ENCODE measurements around the gene KPNA1. TPM values are rescaled to one million over a fixed set of nuclear protein-coding genes. Genes with fewer than 3 reads are reported as not detected.
A peak's percentile ranks its signal among the peaks of the same experiment; 100 is the strongest.
"Not testable (repeated sequence)": the region's sequence is repeated elsewhere in the genome, so short reads cannot be mapped to it uniquely, and the experiment has no call there.

Gene KPNA1
- total RNA-seq, 2 experiments from 2014 or later, result 43.4 to 46.0 TPM

DNA sequence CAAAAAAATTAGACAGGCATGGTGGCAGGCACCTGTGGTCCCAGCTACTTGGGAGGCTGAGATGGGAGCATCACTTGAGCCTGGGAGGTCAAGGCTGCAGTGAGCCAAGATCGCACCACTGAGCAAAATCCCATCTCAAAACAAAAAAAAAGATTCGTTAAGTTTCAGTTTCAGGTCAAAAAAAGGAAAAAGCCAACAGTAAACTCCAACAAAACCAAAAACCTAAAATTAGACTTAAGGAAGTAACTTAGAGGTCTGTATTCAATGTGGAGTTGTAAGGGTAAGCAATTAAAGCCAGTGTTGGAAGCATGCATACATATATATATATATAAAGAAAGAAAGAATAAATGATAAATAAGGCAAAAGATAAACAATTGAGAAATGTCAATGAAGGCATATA is 11.8 kb downstream of the KPNA1 start:
- Mint-ChIP-seq H3K4me1 (ENCODE audit: low read depth) (peaks cover 49% of the 10 kb centered on the region), H3K4me3 (no peak overlapping the region), H3K27me3 (no peaks in the 10 kb centered on the region), H3K27ac (no peak overlapping the region), H3K36me3 (peaks cover 11% of the 10 kb centered on the region), H3K9me3 (no peaks in the 10 kb centered on the region)
- ChIA-PET CTCF (no interaction called here), POLR2A (no interaction called here)
- intact Hi-C loops (cut with micrococcal nuclease), result no loop called here
- DNase-seq, result no peak

DNA sequence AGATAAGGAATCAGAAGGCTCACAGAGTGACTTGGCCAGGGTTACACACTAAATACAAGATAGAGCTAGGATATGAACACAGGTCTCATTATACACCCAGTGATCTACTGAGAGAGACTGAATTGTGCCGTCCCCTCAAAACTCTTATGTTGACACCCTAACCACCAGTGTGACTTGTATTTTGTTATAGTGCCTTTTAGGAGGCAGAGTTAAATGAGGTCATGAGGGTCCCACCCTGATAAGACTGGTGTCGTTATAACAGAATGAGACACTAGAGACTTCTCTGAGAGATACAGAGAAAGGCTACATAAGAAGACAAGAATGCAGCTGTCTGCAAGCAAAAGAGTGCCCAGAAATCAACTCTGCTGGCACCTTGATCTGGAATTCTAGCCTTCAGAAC is 12.6 kb downstream of the KPNA1 start:
- DNase-seq, result no peak
- Mint-ChIP-seq H3K36me3 (peaks cover 11% of the 10 kb centered on the region), H3K4me3 (no peak overlapping the region), H3K9me3 (no peaks in the 10 kb centered on the region), H3K4me1 (ENCODE audit: low read depth) (peaks cover 52% of the 10 kb centered on the region), H3K27ac (no peak overlapping the region), H3K27me3 (no peaks in the 10 kb centered on the region)
- intact Hi-C loops (cut with micrococcal nuclease), result no loop called here
- ChIA-PET POLR2A (no interaction called here), CTCF (no interaction called here)

DNA sequence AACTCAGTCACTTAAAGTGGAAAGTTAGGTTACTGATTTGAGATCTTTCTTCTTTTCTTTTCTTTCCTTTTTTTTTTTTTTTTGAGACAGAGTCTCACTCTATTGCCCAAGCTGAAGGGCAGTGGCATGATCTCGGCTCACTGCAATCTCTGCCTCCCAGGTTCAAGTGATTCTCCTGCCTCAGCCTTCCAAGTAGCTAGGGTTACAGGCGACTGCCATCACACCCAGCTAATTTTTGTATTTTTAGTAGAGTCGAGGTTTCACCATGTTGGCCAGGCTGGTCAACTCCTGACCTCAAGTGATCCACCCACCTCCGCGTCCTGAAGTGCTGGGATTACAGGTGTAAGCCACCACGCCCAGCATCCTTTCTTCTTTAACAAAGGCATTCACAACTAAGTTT is 13.8 kb downstream of the KPNA1 start:
- not testable (repeated sequence) for DNase-seq
- CTCF ChIA-PET, result interaction anchor here (1.0 kb wide), 1 partner anchor 40 kb away, joined by 3 read pairs; no protein-coding TSS in a partner anchor
- H3K4me1 Mint-ChIP-seq (ENCODE audit: low read depth), result peaks cover 48% of the 10 kb centered on the region

DNA sequence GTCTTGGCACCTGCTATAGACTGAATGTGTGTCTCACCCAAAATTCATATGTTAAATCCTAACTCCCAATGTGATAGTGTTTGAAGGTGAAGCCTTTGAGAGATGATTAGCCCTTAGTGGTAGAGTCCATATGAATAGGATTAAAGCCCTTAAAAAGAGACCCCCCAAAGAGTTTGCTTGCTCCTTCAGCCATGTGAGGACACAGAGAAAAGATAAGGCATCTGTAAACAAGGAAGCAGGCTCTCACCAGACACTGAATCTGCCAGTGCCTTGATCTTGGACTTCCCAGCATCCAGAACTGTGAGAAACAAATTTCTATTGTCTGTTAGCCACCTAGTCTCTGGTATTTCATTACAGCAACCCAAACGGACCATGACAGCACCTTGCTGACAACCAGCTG is 16.6 kb downstream of the KPNA1 start:
- POLR2A ChIA-PET, result interaction anchor here (0.6 kb wide), 1 partner anchor 8 kb away, joined by 3 read pairs; no protein-coding TSS in a partner anchor
- Mint-ChIP-seq H3K27me3 (no peaks in the 10 kb centered on the region), H3K27ac (no peak overlapping the region), H3K36me3 (peaks cover 17% of the 10 kb centered on the region), H3K4me3 (no peak overlapping the region), H3K9me3 (no peaks in the 10 kb centered on the region), H3K4me1 (ENCODE audit: low read depth) (peaks cover 37% of the 10 kb centered on the region)
- intact Hi-C loops (cut with micrococcal nuclease), result no loop called here
- CTCF ChIA-PET, result no interaction called here
- no peak for DNase-seq

More for the DNA sequence above, 13.8 kb downstream of the KPNA1 start:
- H3K4me3 Mint-ChIP-seq; H3K27me3 Mint-ChIP-seq; intact Hi-C loops (cut with micrococcal nuclease); H3K27ac Mint-ChIP-seq; H3K9me3 Mint-ChIP-seq; POLR2A ChIA-PET: not testable (repeated sequence)
- H3K36me3 Mint-ChIP-seq, result peaks cover 11% of the 10 kb centered on the region

DNA sequence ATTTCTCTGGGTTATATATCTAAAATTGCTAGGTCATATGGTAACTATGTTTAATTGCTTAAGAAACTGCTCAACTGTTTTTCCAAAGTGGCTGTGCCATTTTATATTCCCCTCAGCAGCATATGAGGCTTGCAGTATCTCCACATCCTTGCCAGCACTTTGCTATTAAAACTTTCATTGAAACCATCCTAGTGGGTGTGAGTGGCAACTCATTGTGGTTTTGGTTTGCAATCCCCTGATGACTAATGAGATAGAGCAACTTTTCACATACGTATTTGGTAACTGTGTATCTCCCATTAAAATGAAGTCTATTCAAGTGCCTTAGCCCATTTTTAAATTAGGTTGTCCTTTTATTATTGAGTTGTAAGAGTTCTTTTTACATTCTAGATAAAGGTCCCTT is 17.3 kb downstream of the KPNA1 start:
- intact Hi-C loops (cut with micrococcal nuclease), result loop anchor here (1.0 to 2.0 kb wide), 4 partner anchors 14 to 69 kb away; partner anchors contain the start of gene KPNA1
- Mint-ChIP-seq H3K4me1 (ENCODE audit: low read depth) (peaks cover 35% of the 10 kb centered on the region), H3K4me3 (no peak overlapping the region), H3K9me3 (no peaks in the 10 kb centered on the region), H3K27me3 (no peaks in the 10 kb centered on the region), H3K27ac (no peak overlapping the region), H3K36me3 (peaks cover 21% of the 10 kb centered on the region)
- ChIA-PET POLR2A (interaction anchor here (1.1 kb wide), 2 partner anchors 18 to 36 kb away, joined by 3 to 4 read pairs; partner anchors contain the start of gene KPNA1), CTCF (no interaction called here)
- peak; percentile 55 for DNase-seq

DNA sequence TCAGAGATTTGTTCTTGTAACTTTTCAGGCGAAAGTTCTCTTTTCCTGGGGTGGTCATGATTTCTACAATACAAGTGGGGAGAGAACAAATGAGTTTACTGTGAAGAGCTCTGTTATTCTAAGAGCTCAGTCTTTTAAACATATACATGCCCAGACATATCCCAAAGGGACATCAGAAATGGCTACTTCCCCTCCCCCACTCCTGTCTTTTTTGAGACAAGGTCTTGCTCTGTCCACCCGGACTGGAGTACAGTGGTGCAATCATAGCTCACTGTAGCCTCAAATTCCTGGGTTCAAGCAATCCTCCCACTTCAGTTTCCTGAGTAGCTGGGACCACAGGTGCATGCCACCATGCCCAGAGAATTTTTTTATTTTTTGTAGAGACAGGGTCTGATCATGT is 18.2 kb downstream of the KPNA1 start:
- no peaks in the 10 kb centered on the region for H3K27me3 Mint-ChIP-seq
- no peak overlapping the region for H3K4me3 Mint-ChIP-seq
- peaks cover 23% of the 10 kb centered on the region for H3K36me3 Mint-ChIP-seq
- H3K27ac Mint-ChIP-seq, result no peak overlapping the region
- no peaks in the 10 kb centered on the region for H3K9me3 Mint-ChIP-seq
- POLR2A ChIA-PET, result interaction anchor here (0.6 to 1.1 kb wide), 3 partner anchors 18 to 37 kb away, joined by 3 to 4 read pairs (median 3); partner anchors contain the start of gene KPNA1
- no peak for DNase-seq
- CTCF ChIA-PET, result interaction anchor here (0.8 kb wide), 1 partner anchor 12 kb away, joined by 3 read pairs; no protein-coding TSS in a partner anchor
- intact Hi-C loops (cut with micrococcal nuclease), result loop anchor here (2.0 kb wide), 1 partner anchor 68 kb away; no protein-coding TSS in a partner anchor
- peaks cover 27% of the 10 kb centered on the region for H3K4me1 Mint-ChIP-seq (ENCODE audit: low read depth)

DNA sequence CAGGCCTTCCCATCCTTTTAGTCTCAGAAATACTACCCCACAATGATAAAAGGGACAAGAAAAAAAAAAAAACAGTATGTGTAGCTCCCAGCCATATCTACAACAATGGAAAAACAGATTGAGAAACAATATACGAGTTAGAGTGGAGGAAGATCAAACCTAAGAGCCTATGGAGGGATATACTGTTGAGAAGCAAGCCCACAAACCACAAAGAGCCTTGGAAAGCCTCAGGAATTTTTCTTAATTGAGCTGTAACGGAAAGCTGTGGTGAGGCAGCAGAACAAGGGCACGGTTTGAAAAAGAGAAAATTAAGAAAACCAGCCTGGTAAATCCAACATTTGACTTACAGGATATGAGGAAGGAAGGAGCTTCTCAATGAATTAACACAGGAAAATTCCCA is 21.4 kb downstream of the KPNA1 start:
- intact Hi-C loops (cut with micrococcal nuclease), result loop anchor here (5.0 kb wide), 1 partner anchor 614 kb away; no protein-coding TSS in a partner anchor
- H3K36me3 Mint-ChIP-seq, result peaks cover 35% of the 10 kb centered on the region
- H3K27me3 Mint-ChIP-seq, result no peaks in the 10 kb centered on the region
- ChIA-PET POLR2A (interaction anchor here (0.6 kb wide), 1 partner anchor 85 kb away, joined by 3 read pairs; no protein-coding TSS in a partner anchor), CTCF (interaction anchor here (0.6 to 1.4 kb wide), 3 partner anchors 78 to 100 kb away, joined by 3 read pairs; no protein-coding TSS in a partner anchor)
- DNase-seq, result no peak
- no peaks in the 10 kb centered on the region for H3K9me3 Mint-ChIP-seq
- H3K27ac Mint-ChIP-seq, result no peak overlapping the region
- H3K4me1 Mint-ChIP-seq (ENCODE audit: low read depth), result peaks cover 30% of the 10 kb centered on the region
- no peak overlapping the region for H3K4me3 Mint-ChIP-seq

DNA sequence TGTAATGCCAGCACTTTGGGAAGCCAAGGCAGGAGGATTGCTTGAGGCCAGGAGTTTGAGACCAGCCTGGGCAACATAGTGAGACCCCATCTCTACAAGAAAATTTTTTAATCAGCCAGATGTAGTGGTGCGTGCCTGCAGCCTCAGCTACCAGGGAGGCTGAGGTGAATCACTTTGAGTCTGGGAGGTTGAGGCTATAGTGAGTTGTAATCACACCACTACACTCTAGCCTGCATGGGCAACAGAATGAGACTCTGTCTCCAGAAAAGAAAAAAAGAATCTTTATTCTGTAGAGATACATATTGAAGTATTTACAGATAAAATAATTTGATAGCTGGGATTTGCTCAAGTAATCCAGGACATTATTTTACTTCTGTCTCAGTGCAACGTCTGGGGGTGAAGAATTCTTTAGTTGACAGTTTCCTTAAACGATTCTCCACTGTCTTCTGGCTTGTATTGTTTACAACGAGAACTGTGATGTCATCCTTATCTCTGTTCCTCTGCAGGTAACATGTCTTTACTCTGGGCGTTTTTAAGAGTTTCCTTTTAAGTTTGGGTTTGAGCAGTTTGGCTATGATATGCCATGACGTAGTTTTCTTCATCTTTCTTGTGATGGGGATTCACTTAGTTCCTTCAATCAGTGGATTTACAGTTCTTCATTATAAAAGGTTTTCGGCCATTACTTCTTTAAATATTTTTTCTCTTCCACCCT is 26.3 kb downstream of the KPNA1 start:
- intact Hi-C loops (cut with micrococcal nuclease), result no loop called here
- POLR2A ChIA-PET, result interaction anchor here (1.0 kb wide), 1 partner anchor 26 kb away, joined by 6 read pairs; the partner anchor contains the start of gene KPNA1
- Mint-ChIP-seq H3K36me3 (peaks cover 27% of the 10 kb centered on the region), H3K27me3 (no peaks in the 10 kb centered on the region), H3K4me3 (no peak overlapping the region), H3K4me1 (ENCODE audit: low read depth) (peaks cover 37% of the 10 kb centered on the region), H3K9me3 (no peaks in the 10 kb centered on the region), H3K27ac (no peak overlapping the region)
- CTCF ChIA-PET, result no interaction called here
- no peak for DNase-seq

DNA sequence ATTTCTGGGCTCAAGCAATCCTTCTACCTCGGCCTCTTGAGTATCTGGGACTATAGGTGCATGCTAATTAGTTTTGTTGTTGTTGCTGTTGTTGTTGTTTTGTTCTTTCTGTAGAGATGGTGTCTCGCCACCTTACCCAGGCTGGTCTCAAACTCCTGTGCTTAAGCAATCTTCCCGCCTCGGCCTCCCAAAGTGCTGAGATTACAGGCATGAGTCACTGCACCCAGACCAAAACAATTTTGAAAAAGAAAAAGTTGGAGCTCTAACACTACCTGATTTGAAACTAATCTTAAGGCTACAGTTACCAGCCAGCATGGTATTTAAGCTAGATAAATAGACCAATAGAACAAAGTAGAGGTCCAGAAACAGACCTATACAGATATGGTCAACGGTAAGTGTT is 29.8 kb downstream of the KPNA1 start:
- H3K27ac Mint-ChIP-seq, result no peak overlapping the region
- peaks cover 53% of the 10 kb centered on the region for H3K4me1 Mint-ChIP-seq (ENCODE audit: low read depth)
- H3K36me3 Mint-ChIP-seq, result peaks cover 12% of the 10 kb centered on the region
- CTCF ChIA-PET, result interaction anchor here (0.7 to 1.4 kb wide), 2 partner anchors 164 to 194 kb away, joined by 3 to 6 read pairs; no protein-coding TSS in a partner anchor
- intact Hi-C loops (cut with micrococcal nuclease), result no loop called here
- POLR2A ChIA-PET, result no interaction called here
- no peaks in the 10 kb centered on the region for H3K27me3 Mint-ChIP-seq
- H3K9me3 Mint-ChIP-seq, result no peaks in the 10 kb centered on the region
- no peak for DNase-seq
- H3K4me3 Mint-ChIP-seq, result no peak overlapping the region

DNA sequence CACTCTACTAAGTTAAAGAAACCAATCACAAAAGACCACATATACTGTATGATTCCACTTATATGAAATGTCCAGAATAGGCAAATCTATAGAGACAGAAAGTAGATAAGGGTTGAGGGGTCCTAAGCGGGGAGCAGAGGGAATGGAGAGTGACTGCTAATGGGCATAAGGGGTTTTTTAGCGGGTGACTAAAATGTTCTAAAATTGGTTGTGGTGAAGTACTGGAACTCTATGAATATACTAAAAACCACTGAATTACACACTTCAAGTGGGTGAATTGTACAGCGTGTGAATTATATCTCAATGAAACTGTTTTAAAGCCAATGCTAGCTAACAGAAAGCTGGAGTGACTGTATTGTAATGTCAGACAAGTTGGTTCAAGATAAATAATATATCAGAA is 33.3 kb downstream of the KPNA1 start:
- Mint-ChIP-seq H3K4me3 (no peak overlapping the region), H3K9me3 (no peaks in the 10 kb centered on the region), H3K36me3 (peaks cover 6% of the 10 kb centered on the region), H3K4me1 (ENCODE audit: low read depth) (peaks cover 44% of the 10 kb centered on the region), H3K27me3 (no peaks in the 10 kb centered on the region), H3K27ac (no peak overlapping the region)
- DNase-seq, result no peak
- intact Hi-C loops (cut with micrococcal nuclease), result no loop called here
- POLR2A ChIA-PET, result no interaction called here
- CTCF ChIA-PET, result interaction anchor here (0.7 kb wide), 1 partner anchor 13 kb away, joined by 3 read pairs; no protein-coding TSS in a partner anchor

DNA sequence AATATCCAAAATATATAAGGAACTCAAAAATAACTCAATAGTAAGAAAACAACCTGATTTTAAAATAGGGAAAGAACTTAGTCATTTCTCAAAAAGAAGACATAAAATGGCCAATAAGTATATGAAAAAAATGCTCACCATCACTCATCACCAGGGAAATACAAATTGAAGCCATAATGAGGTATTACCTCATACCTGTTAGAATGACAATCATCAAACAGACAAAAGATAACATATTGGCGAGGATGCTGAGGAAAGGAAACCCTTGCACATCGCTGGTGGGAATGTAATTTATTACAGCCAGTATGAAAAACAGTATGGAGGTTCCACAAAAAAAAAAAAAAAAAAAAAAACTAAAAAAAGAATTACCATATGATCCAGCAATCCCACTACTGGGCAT is 38.2 kb downstream of the KPNA1 start:
- CTCF ChIA-PET, result no interaction called here
- peaks cover 59% of the 10 kb centered on the region for H3K4me1 Mint-ChIP-seq (ENCODE audit: low read depth)

DNA sequence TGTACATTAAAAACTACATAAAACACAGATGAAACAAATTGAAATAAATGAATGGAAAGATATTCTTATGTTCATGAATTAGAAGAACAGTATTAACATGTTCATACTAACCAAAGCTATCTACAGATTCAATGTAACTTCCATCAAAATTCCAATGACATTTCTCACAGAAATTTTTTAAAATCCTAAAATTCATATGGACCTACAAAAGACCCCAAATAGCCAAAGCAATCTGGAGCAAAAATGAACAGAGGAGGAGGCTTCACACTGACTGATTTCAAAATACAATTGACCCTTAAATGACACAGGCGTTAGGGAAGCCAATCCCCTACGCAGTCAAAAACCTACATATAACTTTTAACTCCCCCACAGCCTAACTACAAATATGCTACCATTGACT is 39.4 kb downstream of the KPNA1 start:
- no peak overlapping the region for H3K4me3 Mint-ChIP-seq
- H3K27me3 Mint-ChIP-seq, result no peaks in the 10 kb centered on the region
- intact Hi-C loops (cut with micrococcal nuclease), result no loop called here
- H3K27ac Mint-ChIP-seq, result no peak overlapping the region
- H3K36me3 Mint-ChIP-seq, result peaks cover 2% of the 10 kb centered on the region
- no peaks in the 10 kb centered on the region for H3K9me3 Mint-ChIP-seq
- ChIA-PET CTCF (no interaction called here), POLR2A (no interaction called here)
- H3K4me1 Mint-ChIP-seq (ENCODE audit: low read depth), result peaks cover 60% of the 10 kb centered on the region
- no peak for DNase-seq

More for the DNA sequence above, 38.2 kb downstream of the KPNA1 start:
- peaks cover 2% of the 10 kb centered on the region for H3K36me3 Mint-ChIP-seq
- no peak overlapping the region for H3K4me3 Mint-ChIP-seq
- intact Hi-C loops (cut with micrococcal nuclease), result no loop called here
- H3K27me3 Mint-ChIP-seq, result no peaks in the 10 kb centered on the region
- H3K27ac Mint-ChIP-seq, result no peak overlapping the region
- POLR2A ChIA-PET, result no interaction called here
- no peak for DNase-seq
- no peaks in the 10 kb centered on the region for H3K9me3 Mint-ChIP-seq
